NCI-H226 (cell line): ENCODE data around the gene ZNF318.
"Not testable (repeated sequence)": the region's sequence is repeated elsewhere in the genome, so short reads cannot be mapped to it uniquely, and the experiment has no call there.

Source experiments
- DNase-seq: peaks from one replicate; pipeline ENCODE4 v3.0.0-alpha.2; 2015

ZNF318 gene

GRCh38 chr6:43335469-43335868 lies 34.0 kb downstream of the ZNF318 start:
- no peak for DNase-seq

- DNase-seq, result peak; percentile 55
These were observed 34.9 kb downstream of the ZNF318 start for GRCh38 chr6:43334466-43335095.

- DNase-seq, result no peak
These were observed 37.6 kb downstream of the ZNF318 start for GRCh38 chr6:43331891-43332290.

GRCh38 chr6:43331470-43331869 lies 38.0 kb downstream of the ZNF318 start:
- DNase-seq, result no peak

GRCh38 chr6:43328528-43328927 lies 40.9 kb downstream of the ZNF318 start:
- DNase-seq, result no peak

- no peak for DNase-seq
These were observed 43.6 kb downstream of the ZNF318 start for GRCh38 chr6:43325876-43326275.

GRCh38 chr6:43318011-43318410 lies 51.4 kb downstream of the ZNF318 start:
- no peak for DNase-seq

- DNase-seq, result no peak
These were observed 55.6 kb downstream of the ZNF318 start for GRCh38 chr6:43313813-43314212.

- no peak for DNase-seq
These were observed 57.8 kb downstream of the ZNF318 start for GRCh38 chr6:43311666-43312065.

- DNase-seq, result no peak
These were observed 58.8 kb downstream of the ZNF318 start for GRCh38 chr6:43310624-43311023.

- no peak for DNase-seq
These were observed 59.3 kb downstream of the ZNF318 start for GRCh38 chr6:43310134-43310533.

GRCh38 chr6:43308990-43309477 lies 60.4 kb downstream of the ZNF318 start:
- no peak for DNase-seq

GRCh38 chr6:43308101-43308989 lies 61.1 kb downstream of the ZNF318 start, which contains the start of gene CRIP3:
TSS of gene CRIP3 (minus strand) at chr6:43308826. CDS start at chr6:43308792, 34 bp downstream.
- no peak for DNase-seq

- DNase-seq, result no peak
These were observed 61.9 kb downstream of the ZNF318 start for GRCh38 chr6:43307451-43308100.

- no peak for DNase-seq
These were observed 63.4 kb downstream of the ZNF318 start for GRCh38 chr6:43306086-43306485.

- DNase-seq, result no peak
These were observed 64.6 kb downstream of the ZNF318 start for GRCh38 chr6:43304882-43305281.

GRCh38 chr6:43304361-43304760 lies 65.1 kb downstream of the ZNF318 start:
- no peak for DNase-seq

- DNase-seq, result no peak
These were observed 65.6 kb downstream of the ZNF318 start for GRCh38 chr6:43303751-43304331.

GRCh38 chr6:43303006-43303405 lies 66.4 kb downstream of the ZNF318 start:
- not testable (repeated sequence) for DNase-seq

- no peak for DNase-seq
These were observed 67.3 kb downstream of the ZNF318 start for GRCh38 chr6:43302126-43302525.

GRCh38 chr6:43301081-43301870 lies 68.2 kb downstream of the ZNF318 start:
- no peak for DNase-seq
